ENCODE measurements around the gene ERVK3-1.
"Not testable (repeated sequence)": the region's sequence is repeated elsewhere in the genome, so short reads cannot be mapped to it uniquely, and the experiment has no call there.

ERVK3-1 gene

GRCh38 chr19:58279042-58279924 lies 25.9 kb upstream of the ERVK3-1 start:
- peak overlapping the region; percentile 73 for H3K4me3 ChIP-seq (ENCODE audit: low read length)
- H2AFZ ChIP-seq (ENCODE audit: low read depth, low read length) = no peak overlapping the region
- H3K4me1 ChIP-seq (ENCODE audit: insufficient read depth, low read length) = peaks cover 9% of the 10 kb centered on the region
- H3K9me3 ChIP-seq (ENCODE audit: low read length) = peaks cover 51% of the 10 kb centered on the region
- H3K36me3 ChIP-seq (ENCODE audit: insufficient read depth, low read length) = peaks cover 54% of the 10 kb centered on the region
- H3K27me3 ChIP-seq (ENCODE audit: insufficient read depth, low read length) = no peaks in the 10 kb centered on the region

- Histone ChIP-seq H3K4me3 (ENCODE audit: low read length) (peak overlapping the region; percentile 73), H3K36me3 (ENCODE audit: insufficient read depth, low read length) (peaks cover 53% of the 10 kb centered on the region), H3K9me3 (ENCODE audit: low read length) (peaks cover 52% of the 10 kb centered on the region), H2AFZ (ENCODE audit: low read depth, low read length) (no peak overlapping the region), H3K27me3 (ENCODE audit: insufficient read depth, low read length) (no peaks in the 10 kb centered on the region), H3K4me1 (ENCODE audit: insufficient read depth, low read length) (peaks cover 9% of the 10 kb centered on the region)
These were observed 25.3 kb upstream of the ERVK3-1 start for GRCh38 chr19:58279925-58280316.

- Histone ChIP-seq H3K4me1 (ENCODE audit: insufficient read depth, low read length) (peaks cover 9% of the 10 kb centered on the region), H3K27me3 (ENCODE audit: insufficient read depth, low read length) (no peaks in the 10 kb centered on the region), H2AFZ (ENCODE audit: low read depth, low read length) (no peak overlapping the region), H3K36me3 (ENCODE audit: insufficient read depth, low read length) (peaks cover 78% of the 10 kb centered on the region), H3K4me3 (ENCODE audit: low read length) (no peak overlapping the region), H3K9me3 (ENCODE audit: low read length) (peaks cover 74% of the 10 kb centered on the region)
These were observed 21.0 kb upstream of the ERVK3-1 start for GRCh38 chr19:58284199-58284598.

GRCh38 chr19:58291943-58292342 lies 13.2 kb upstream of the ERVK3-1 start:
- Histone ChIP-seq H3K4me3 (ENCODE audit: low read length) (no peak overlapping the region), H3K4me1 (ENCODE audit: insufficient read depth, low read length) (no peaks in the 10 kb centered on the region), H3K9me3 (ENCODE audit: low read length) (peaks cover 88% of the 10 kb centered on the region), H3K36me3 (ENCODE audit: insufficient read depth, low read length) (peaks cover 93% of the 10 kb centered on the region), H3K27me3 (ENCODE audit: insufficient read depth, low read length) (no peaks in the 10 kb centered on the region), H2AFZ (ENCODE audit: low read depth, low read length) (no peak overlapping the region)

GRCh38 chr19:58294743-58295374 lies 10.3 kb upstream of the ERVK3-1 start:
- H2AFZ ChIP-seq (ENCODE audit: low read depth, low read length) = no peak overlapping the region
- H3K36me3 ChIP-seq (ENCODE audit: insufficient read depth, low read length) = peaks cover 89% of the 10 kb centered on the region
- H3K27me3 ChIP-seq (ENCODE audit: insufficient read depth, low read length) = no peaks in the 10 kb centered on the region
- no peak overlapping the region for H3K4me3 ChIP-seq (ENCODE audit: low read length)
- H3K9me3 ChIP-seq (ENCODE audit: low read length) = peaks cover 75% of the 10 kb centered on the region
- no peaks in the 10 kb centered on the region for H3K4me1 ChIP-seq (ENCODE audit: insufficient read depth, low read length)

- Histone ChIP-seq H3K4me1 (ENCODE audit: insufficient read depth, low read length) (no peaks in the 10 kb centered on the region), H3K9me3 (ENCODE audit: low read length) (peaks cover 79% of the 10 kb centered on the region), H3K36me3 (ENCODE audit: insufficient read depth, low read length) (peaks cover 92% of the 10 kb centered on the region), H3K4me3 (ENCODE audit: low read length) (no peak overlapping the region), H2AFZ (ENCODE audit: low read depth, low read length) (no peak overlapping the region), H3K27me3 (ENCODE audit: insufficient read depth, low read length) (no peaks in the 10 kb centered on the region)
These were observed 9.1 kb upstream of the ERVK3-1 start for GRCh38 chr19:58296104-58296503.

GRCh38 chr19:58300620-58301019 lies 4.6 kb upstream of the ERVK3-1 start:
- Histone ChIP-seq H3K36me3 (ENCODE audit: insufficient read depth, low read length) (peaks cover 60% of the 10 kb centered on the region), H3K27me3 (ENCODE audit: insufficient read depth, low read length) (no peaks in the 10 kb centered on the region)

GRCh38 chr19:58304255-58304654 lies 922 bp upstream of the ERVK3-1 start:
- Histone ChIP-seq H3K9me3 (ENCODE audit: low read length) (peaks cover 22% of the 10 kb centered on the region), H3K27me3 (ENCODE audit: insufficient read depth, low read length) (no peaks in the 10 kb centered on the region), H3K4me3 (ENCODE audit: low read length) (no peak overlapping the region), H2AFZ (ENCODE audit: low read depth, low read length) (no peak overlapping the region), H3K4me1 (ENCODE audit: insufficient read depth, low read length) (peaks cover 10% of the 10 kb centered on the region), H3K36me3 (ENCODE audit: insufficient read depth, low read length) (peaks cover 60% of the 10 kb centered on the region)

More at GRCh38 chr19:58300620-58301019, 4.6 kb upstream of the ERVK3-1 start:
- no peak overlapping the region for H2AFZ ChIP-seq (ENCODE audit: low read depth, low read length)
- H3K9me3 ChIP-seq (ENCODE audit: low read length) = peaks cover 38% of the 10 kb centered on the region
- no peak overlapping the region for H3K4me3 ChIP-seq (ENCODE audit: low read length)
- H3K4me1 ChIP-seq (ENCODE audit: insufficient read depth, low read length) = peaks cover 3% of the 10 kb centered on the region

- Histone ChIP-seq H3K4me3 (ENCODE audit: low read length) (peak overlapping the region; percentile 85), H3K27me3 (ENCODE audit: insufficient read depth, low read length) (no peaks in the 10 kb centered on the region), H3K9me3 (ENCODE audit: low read length) (peaks cover 21% of the 10 kb centered on the region), H3K36me3 (ENCODE audit: insufficient read depth, low read length) (peaks cover 62% of the 10 kb centered on the region), H3K4me1 (ENCODE audit: insufficient read depth, low read length) (peaks cover 10% of the 10 kb centered on the region), H2AFZ (ENCODE audit: low read depth, low read length) (no peak overlapping the region)
These were observed 471 bp upstream of the ERVK3-1 start for GRCh38 chr19:58304748-58305064.

- no peak overlapping the region for H2AFZ ChIP-seq (ENCODE audit: low read depth, low read length)
- H3K4me3 ChIP-seq (ENCODE audit: low read length) = peak overlapping the region; percentile 85
- H3K36me3 ChIP-seq (ENCODE audit: insufficient read depth, low read length) = peaks cover 49% of the 10 kb centered on the region
These were observed 751 bp downstream of the ERVK3-1 start for GRCh38 chr19:58305932-58306323.

GRCh38 chr19:58307736-58308135 lies 2.6 kb downstream of the ERVK3-1 start:
- Histone ChIP-seq H3K36me3 (ENCODE audit: insufficient read depth, low read length) (peaks cover 53% of the 10 kb centered on the region), H3K4me1 (ENCODE audit: insufficient read depth, low read length) (peaks cover 10% of the 10 kb centered on the region), H3K9me3 (ENCODE audit: low read length) (peaks cover 13% of the 10 kb centered on the region)

More at GRCh38 chr19:58305932-58306323, 751 bp downstream of the ERVK3-1 start:
- Histone ChIP-seq H3K9me3 (ENCODE audit: low read length) (peaks cover 10% of the 10 kb centered on the region), H3K27me3 (ENCODE audit: insufficient read depth, low read length) (no peaks in the 10 kb centered on the region), H3K4me1 (ENCODE audit: insufficient read depth, low read length) (peaks cover 10% of the 10 kb centered on the region)

GRCh38 chr19:58310685-58311084 lies 5.5 kb downstream of the ERVK3-1 start:
- Histone ChIP-seq H3K36me3 (ENCODE audit: insufficient read depth, low read length) (peaks cover 78% of the 10 kb centered on the region), H3K9me3 (ENCODE audit: low read length) (peaks cover 25% of the 10 kb centered on the region)
- not testable (repeated sequence) for H2AFZ ChIP-seq (ENCODE audit: low read depth, low read length); H3K4me1 ChIP-seq (ENCODE audit: insufficient read depth, low read length); H3K4me3 ChIP-seq (ENCODE audit: low read length); H3K27me3 ChIP-seq (ENCODE audit: insufficient read depth, low read length)

More at GRCh38 chr19:58307736-58308135, 2.6 kb downstream of the ERVK3-1 start:
- no peak overlapping the region for H3K4me3 ChIP-seq (ENCODE audit: low read length)
- no peak overlapping the region for H2AFZ ChIP-seq (ENCODE audit: low read depth, low read length)
- H3K27me3 ChIP-seq (ENCODE audit: insufficient read depth, low read length) = no peaks in the 10 kb centered on the region

- Histone ChIP-seq H3K36me3 (ENCODE audit: insufficient read depth, low read length) (peaks cover 79% of the 10 kb centered on the region), H2AFZ (ENCODE audit: low read depth, low read length) (no peak overlapping the region), H3K27me3 (ENCODE audit: insufficient read depth, low read length) (no peaks in the 10 kb centered on the region), H3K4me1 (ENCODE audit: insufficient read depth, low read length) (no peaks in the 10 kb centered on the region), H3K4me3 (ENCODE audit: low read length) (no peak overlapping the region), H3K9me3 (ENCODE audit: low read length) (peaks cover 25% of the 10 kb centered on the region)
These were observed 6.2 kb downstream of the ERVK3-1 start for GRCh38 chr19:58311345-58311865.
